GM12892 (cell line): ENCODE data around the gene UBE2L6.

Source experiments
- POLR2A ChIP-seq: IDR thresholded peaks from 2 replicates; pipeline ENCODE4 v1.6.1; 2011; ENCODE audit warnings: low read depth, low read length, control low read depth
- POLR2AphosphoS5 ChIP-seq: IDR thresholded peaks from 2 replicates; pipeline ENCODE4 v1.6.1; 2011; ENCODE audit warnings: low read depth, low read length, control low read depth
- TAF1 ChIP-seq: IDR thresholded peaks from 2 replicates; pipeline ENCODE4 v1.6.1; 2011; ENCODE audit warnings: low read depth, mild to moderate bottlenecking, control low read depth, low read length, borderline replicate concordance

DNA sequence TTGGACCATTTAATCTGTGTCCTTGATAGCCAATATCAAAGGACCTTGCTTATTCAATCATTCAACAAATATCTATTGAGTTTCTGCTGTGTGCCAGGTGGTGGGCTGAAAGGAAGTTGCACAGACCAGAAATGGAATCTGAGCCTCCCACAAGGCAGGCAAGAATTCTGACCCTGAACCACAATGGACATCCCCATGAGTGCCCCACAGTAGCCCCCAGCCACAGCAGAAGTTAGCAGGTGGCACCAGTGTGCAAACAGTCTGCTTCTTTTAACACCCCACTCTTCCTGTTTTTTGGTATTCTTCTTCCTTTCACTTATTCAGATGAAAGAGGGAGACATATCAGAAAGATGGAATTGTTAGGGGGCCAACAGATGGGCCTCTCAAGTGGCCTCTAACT lies 17.8 kb upstream of the UBE2L6 start:
- TF ChIP-seq POLR2A (no peak), POLR2AphosphoS5 (no peak), TAF1 (no peak)
